Ishikawa (cell line): ENCODE data around the gene GGACT.

Experiments used
- CREB1 ChIP-seq: IDR thresholded peaks from 2 replicates; pipeline ENCODE4 v1.6.1; 2012; ENCODE audit warnings: low read depth
- EP300 ChIP-seq: IDR thresholded peaks from 2 replicates; pipeline ENCODE4 v1.6.1; 2012; ENCODE audit warnings: borderline replicate concordance
- FOXM1 ChIP-seq: IDR thresholded peaks from 2 replicates; pipeline ENCODE4 v1.6.1; 2012; ENCODE audit warnings: low read depth, borderline replicate concordance
- MAX ChIP-seq: IDR thresholded peaks from 2 replicates; pipeline ENCODE4 v1.6.1; 2012
- RAD21 ChIP-seq: IDR thresholded peaks from 2 replicates; pipeline ENCODE4 v1.6.1; 2012; ENCODE audit warnings: low read depth
- REST ChIP-seq: IDR thresholded peaks from 2 replicates; pipeline ENCODE4 v1.6.1; 2012; ENCODE audit warnings: low read depth, mild to moderate bottlenecking
- TAF1 ChIP-seq: IDR thresholded peaks from 2 replicates; pipeline ENCODE4 v1.6.1; 2012; ENCODE audit warnings: low read depth, mild to moderate bottlenecking
- TEAD4 ChIP-seq: IDR thresholded peaks from 2 replicates; pipeline ENCODE4 v1.6.1; 2012
- YY1 ChIP-seq: IDR thresholded peaks from 2 replicates; pipeline ENCODE4 v1.6.1; 2012; ENCODE audit warnings: low read depth

GRCh38 chr13:100541897-100542825 lies 46.4 kb downstream of the GGACT start:
- TF ChIP-seq TEAD4, result no peak
- no peak for TF ChIP-seq CREB1
- TF ChIP-seq EP300, result no peak
- no peak for TF ChIP-seq YY1
- TF ChIP-seq TAF1, result no peak
- no peak for TF ChIP-seq REST
- no peak for TF ChIP-seq MAX
- no peak for TF ChIP-seq RAD21
- no peak for TF ChIP-seq FOXM1
